Omental fat pad (tissue), 4 donors: ENCODE results near the gene PPP1R9A. TPM values are rescaled to one million over a fixed set of nuclear protein-coding genes. Genes with fewer than 3 reads are reported as not detected.

Source experiments
- ATAC-seq: fragments of 150-250 bp; one replicate; pipeline ENCODE4 v1.9.1; 2016; ENCODE audit warnings: mild to moderate bottlenecking, moderate library complexity; ENCODE audit not compliant: low FRiP score
- DNase-seq: peaks from one replicate; pipeline ENCODE4 v3.0.0-alpha.2; 2019; ENCODE audit warnings: low spot score
- total RNA-seq, 4 donors: library from RNA; depleted of rRNA; stranded (reverse); fragments of >200 nt; gene quantifications; one replicate each; pipeline ENCODE4 v1.1.0, GENCODE V29; 2016
- TF ChIP-seq, protein P1 (sequence below), 3 donors: fragments of 450-650 bp; IDR thresholded peaks; one replicate each; pipeline ENCODE4 v1.5.1; 2016 to 2017; ENCODE audit warnings: antibody characterized with exemption in 3 of 3, mild to moderate bottlenecking in 3 of 3, moderate library complexity in 2 of 3

The PPP1R9A gene
- total RNA-seq, 4 donors from 2014 or later = 5.5 to 16.5 (median 9.6) TPM

DNA sequence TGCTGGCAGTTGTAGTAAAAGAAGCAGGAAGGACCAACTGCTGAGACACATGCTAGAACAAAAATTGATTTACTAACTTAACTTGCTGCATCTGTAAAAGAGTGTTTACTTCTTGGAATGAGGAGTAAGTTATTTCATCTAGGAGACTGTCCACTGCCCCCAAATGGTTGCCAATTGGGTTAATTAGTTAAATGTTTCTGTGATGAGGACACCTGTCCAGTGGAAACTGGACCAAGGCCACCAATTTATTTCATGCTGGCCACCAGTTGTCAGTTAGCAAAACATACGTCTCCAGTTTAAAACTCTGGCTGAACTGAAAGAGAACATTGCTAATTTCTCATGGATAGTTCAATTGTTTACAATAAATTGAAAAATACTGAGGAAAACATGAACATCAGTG, 191.7 kb downstream of the PPP1R9A start:
- DNase-seq (no peak), ATAC-seq (no peak)
- TF ChIP-seq, protein P1, sequence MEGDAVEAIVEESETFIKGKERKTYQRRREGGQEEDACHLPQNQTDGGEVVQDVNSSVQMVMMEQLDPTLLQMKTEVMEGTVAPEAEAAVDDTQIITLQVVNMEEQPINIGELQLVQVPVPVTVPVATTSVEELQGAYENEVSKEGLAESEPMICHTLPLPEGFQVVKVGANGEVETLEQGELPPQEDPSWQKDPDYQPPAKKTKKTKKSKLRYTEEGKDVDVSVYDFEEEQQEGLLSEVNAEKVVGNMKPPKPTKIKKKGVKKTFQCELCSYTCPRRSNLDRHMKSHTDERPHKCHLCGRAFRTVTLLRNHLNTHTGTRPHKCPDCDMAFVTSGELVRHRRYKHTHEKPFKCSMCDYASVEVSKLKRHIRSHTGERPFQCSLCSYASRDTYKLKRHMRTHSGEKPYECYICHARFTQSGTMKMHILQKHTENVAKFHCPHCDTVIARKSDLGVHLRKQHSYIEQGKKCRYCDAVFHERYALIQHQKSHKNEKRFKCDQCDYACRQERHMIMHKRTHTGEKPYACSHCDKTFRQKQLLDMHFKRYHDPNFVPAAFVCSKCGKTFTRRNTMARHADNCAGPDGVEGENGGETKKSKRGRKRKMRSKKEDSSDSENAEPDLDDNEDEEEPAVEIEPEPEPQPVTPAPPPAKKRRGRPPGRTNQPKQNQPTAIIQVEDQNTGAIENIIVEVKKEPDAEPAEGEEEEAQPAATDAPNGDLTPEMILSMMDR (IDR thresholded peaks at IDR 0.05) = no peak

DNA sequence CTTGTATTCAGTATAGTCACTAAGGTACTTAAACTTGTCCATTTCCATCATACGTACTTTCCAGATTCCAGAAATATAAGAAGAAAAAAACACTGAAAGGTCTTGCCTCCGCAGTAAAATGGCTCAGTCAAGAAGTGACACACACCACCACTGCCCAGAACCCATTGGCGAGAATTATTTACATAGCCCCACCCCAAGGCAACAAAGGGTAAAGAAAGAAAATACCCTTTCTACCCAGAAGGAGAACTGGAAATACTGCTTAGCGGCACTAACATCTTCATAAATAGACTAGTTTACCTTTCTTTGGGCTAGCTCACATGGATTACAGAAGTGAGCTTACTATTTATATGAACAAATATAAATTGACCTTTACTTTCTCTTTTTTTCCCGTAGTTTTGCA, 194.0 kb downstream of the PPP1R9A start:
- DNase-seq (no peak), ATAC-seq (no peak)
- TF ChIP-seq, protein P1 (IDR thresholded peaks at IDR 0.05) = no peak

DNA sequence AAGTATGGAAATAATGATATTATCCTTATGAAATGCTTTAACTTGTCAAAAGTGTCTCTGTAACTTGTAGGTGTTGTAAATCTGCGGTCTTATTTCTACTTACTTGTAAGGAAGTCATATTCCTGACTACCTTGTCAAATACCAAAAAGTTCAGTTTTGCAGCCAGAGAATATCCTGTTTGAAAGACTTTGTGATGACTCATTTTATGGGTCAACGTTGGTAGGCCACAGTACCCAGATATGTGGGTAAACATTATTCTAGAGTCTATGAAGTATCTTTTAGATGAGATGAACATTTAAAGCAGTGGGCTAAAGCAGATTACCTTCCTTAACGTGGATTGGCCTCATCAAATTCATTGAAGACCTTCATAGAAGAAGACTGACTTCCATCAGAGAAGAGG, 195.3 kb downstream of the PPP1R9A start:
- no peak for DNase-seq
- no peak for ATAC-seq
- TF ChIP-seq, protein P1 (IDR thresholded peaks at IDR 0.05) = no peak

DNA sequence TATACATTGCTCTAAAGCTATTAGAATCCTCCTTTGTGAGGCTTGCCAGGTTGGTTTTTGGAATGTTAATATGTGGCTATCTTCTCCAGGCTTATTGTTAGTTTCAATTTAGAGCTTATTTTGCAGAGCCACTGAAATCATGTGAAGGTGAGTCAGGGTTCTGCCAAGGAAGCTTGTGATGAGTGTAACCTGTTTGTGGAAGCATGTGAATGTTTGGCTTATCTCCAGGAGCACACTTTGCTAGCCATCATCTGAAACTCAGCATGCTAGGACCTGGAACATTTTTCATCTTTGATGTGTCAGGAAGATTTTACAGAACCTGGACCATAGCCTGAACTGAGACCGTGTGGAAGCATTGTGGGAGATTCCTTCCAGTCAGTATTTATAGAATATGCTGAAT, 197.3 kb downstream of the PPP1R9A start:
- TF ChIP-seq, protein P1 (IDR thresholded peaks at IDR 0.05) = no peak
- DNase-seq (no peak), ATAC-seq (peak; percentile 86)

DNA sequence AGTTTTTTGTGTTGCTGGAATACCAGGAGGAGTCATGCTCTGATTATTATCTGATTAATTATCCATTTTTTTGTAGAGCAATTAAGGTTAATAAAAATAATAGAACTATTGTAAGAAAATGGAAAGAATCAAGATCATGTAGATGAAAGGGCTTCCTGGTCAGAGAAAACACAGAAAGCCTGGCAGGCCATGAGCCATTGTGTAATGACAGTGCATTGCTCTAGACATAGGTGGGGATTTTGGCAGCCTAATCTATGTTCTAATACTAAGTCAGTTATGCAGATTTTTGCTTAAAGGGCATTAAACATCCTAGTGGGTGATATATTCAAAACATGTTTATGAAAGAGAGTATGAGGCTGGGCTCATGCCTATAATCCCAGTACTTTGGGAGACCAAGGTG, 198.2 kb downstream of the PPP1R9A start:
- ATAC-seq (no peak), DNase-seq (no peak)
- TF ChIP-seq, protein P1 (IDR thresholded peaks at IDR 0.05) = no peak

DNA sequence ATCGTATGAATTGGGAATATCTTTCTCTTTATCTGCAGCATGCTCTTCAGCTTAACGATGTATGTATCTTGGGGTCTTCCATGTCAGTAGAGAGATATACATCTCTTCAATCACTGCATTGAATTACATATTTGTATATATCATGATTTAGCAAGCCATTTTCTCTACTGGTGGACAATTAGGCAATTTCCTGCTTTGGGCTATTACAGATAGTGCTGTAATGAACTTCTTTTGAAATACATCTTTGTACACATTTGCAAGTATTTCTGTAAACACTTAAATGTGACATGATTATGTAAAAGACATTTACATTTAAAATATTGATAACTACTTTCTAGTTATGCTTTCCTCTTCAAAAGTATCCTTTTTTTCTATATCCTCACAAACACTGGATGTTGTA, 199.0 kb downstream of the PPP1R9A start:
- TF ChIP-seq, protein P1 (IDR thresholded peaks at IDR 0.05) = no peak
- no peak for ATAC-seq
- no peak for DNase-seq

DNA sequence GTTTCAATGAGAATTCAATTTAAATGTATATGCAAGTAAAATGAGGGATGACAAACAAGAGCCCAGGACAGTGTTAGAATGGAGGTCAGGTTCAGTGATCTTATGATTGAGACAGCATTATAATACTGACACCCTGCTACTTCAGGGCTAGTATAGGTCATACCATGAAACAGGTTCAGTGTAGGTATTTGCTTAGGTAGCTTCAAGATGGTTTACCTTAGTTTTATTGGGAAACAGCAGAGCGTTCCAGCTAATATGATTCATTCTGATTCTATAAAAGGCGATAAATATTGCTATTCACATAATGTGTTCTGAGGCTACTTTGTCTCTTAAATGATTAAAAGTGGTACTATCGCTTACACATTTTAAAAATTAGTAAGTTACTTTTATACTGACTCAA, 203.3 kb downstream of the PPP1R9A start:
- ATAC-seq (no peak), DNase-seq (no peak)
- TF ChIP-seq, protein P1 (IDR thresholded peaks at IDR 0.05) = no peak
